ENCODE results near the gene CCDC92. TPM values are rescaled to one million over a fixed set of nuclear protein-coding genes. Genes with fewer than 3 reads are reported as not detected.

CCDC92 gene
- total and polyA plus RNA-seq, 2 donors (not counting 3 experiments of a cell fraction or from before 2014, with no cell fraction given) = 41.2 to 41.6 TPM

DNA sequence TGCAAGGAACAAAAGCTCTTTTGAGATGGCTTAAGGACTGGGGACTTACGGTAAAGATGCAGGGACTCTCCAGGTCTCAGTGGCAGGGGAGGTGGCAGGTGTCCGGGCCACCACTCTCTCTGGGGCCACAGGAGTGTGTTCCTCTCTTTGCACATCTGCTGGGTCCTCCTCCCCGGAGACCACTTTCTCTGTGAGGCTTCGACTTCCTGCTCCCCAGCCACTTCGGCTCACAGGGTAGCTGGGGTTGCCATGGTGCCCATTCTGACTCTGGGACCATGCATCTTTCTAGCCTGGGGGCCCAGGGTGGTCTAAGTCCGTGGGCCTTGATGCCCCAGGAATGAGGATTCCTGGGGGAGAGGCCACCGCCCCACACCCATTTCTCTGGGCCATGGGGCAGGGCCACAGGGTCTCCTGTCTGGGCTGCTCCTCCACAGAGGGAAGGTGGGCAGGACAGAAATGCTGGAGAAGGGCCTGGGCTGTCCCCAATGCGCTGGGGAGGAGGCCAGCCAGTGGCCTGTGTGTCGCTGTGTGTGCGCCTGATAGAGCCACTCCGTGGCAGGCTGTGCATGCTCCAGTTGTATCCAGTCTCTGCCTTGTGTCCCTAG lies 38.5 kb downstream of the CCDC92 start:
- no peak overlapping the region for H3K4me3 ChIP-seq (replicated peaks in 1 of 3; ENCODE audit: insufficient read depth in 1 of 3, low read depth in 1 of 3, low read length in 3 of 3)
- no peaks in the 10 kb centered on the region for H3K4me1 ChIP-seq (ENCODE audit: control insufficient read depth, extremely low read depth, insufficient read depth, low read length)
- peaks cover 0 to 2% of the 10 kb centered on the region in 2 experiments for H3K36me3 ChIP-seq (ENCODE audit: control insufficient read depth in 2 of 2, extremely low read depth in 1 of 2, insufficient read depth in 2 of 2, low read length in 2 of 2)
- FAIRE-seq (no peak), DNase-seq (ENCODE audit: low read depth, low spot score) (no peak)
- H3K9ac ChIP-seq (replicated peaks; ENCODE audit: extremely low read depth, insufficient read depth, low read length) = no peak overlapping the region
- no TSS peak for BruUV-seq (replicated peaks)
- ChIA-PET CTCF (interaction anchor here (1.0 to 1.5 kb wide), 3 partner anchors 13 to 28 kb away, joined by 3 read pairs; no protein-coding TSS in a partner anchor), POLR2A (no interaction called here)
- no peak overlapping the region for H3K27ac ChIP-seq (ENCODE audit: insufficient read depth, low read depth, low read length)
- no peaks in the 10 kb centered on the region for H3K27me3 ChIP-seq (ENCODE audit: control insufficient read depth in 2 of 2, insufficient read depth in 2 of 2, low read length in 2 of 2)
- no peaks in the 10 kb centered on the region for H3K9me3 ChIP-seq (replicated peaks; ENCODE audit: control insufficient read depth, insufficient read depth, low read length)
- TF ChIP-seq, protein P1, sequence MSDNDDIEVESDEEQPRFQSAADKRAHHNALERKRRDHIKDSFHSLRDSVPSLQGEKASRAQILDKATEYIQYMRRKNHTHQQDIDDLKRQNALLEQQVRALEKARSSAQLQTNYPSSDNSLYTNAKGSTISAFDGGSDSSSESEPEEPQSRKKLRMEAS (IDR thresholded peaks at IDR 0.05; ENCODE audit: insufficient read depth, insufficient read length) = no peak
- TF ChIP-seq EZH2 (IDR thresholded peaks at IDR 0.05; ENCODE audit: borderline replicate concordance, low read depth, low read length, severe bottlenecking) (no peak), GATA2 (IDR thresholded peaks at IDR 0.05; ENCODE audit: insufficient read depth, insufficient read length, low read depth, low read length) (no peak), JUN (IDR thresholded peaks at IDR 0.05; ENCODE audit: borderline replicate concordance, insufficient read depth, insufficient read length, low read depth) (no peak), MYC (IDR thresholded peaks at IDR 0.05; ENCODE audit: low read depth, low read length) (no peak), POLR2AphosphoS5 (IDR thresholded peaks at IDR 0.05; ENCODE audit: insufficient read depth, low read depth, low read length) (no peak), POLR2A (IDR thresholded peaks at IDR 0.05; ENCODE audit: low read depth, low read length) (no peak), FOS (IDR thresholded peaks at IDR 0.05; ENCODE audit: borderline replicate concordance, insufficient read depth, low read length) (no peak)
- TF ChIP-seq, protein P2, sequence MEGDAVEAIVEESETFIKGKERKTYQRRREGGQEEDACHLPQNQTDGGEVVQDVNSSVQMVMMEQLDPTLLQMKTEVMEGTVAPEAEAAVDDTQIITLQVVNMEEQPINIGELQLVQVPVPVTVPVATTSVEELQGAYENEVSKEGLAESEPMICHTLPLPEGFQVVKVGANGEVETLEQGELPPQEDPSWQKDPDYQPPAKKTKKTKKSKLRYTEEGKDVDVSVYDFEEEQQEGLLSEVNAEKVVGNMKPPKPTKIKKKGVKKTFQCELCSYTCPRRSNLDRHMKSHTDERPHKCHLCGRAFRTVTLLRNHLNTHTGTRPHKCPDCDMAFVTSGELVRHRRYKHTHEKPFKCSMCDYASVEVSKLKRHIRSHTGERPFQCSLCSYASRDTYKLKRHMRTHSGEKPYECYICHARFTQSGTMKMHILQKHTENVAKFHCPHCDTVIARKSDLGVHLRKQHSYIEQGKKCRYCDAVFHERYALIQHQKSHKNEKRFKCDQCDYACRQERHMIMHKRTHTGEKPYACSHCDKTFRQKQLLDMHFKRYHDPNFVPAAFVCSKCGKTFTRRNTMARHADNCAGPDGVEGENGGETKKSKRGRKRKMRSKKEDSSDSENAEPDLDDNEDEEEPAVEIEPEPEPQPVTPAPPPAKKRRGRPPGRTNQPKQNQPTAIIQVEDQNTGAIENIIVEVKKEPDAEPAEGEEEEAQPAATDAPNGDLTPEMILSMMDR (IDR thresholded peaks at IDR 0.05; ENCODE audit: extremely low read depth in 1 of 2, insufficient read depth in 1 of 2, low read depth in 1 of 2, low read length in 2 of 2) = no peak
- intact Hi-C loops (cut with micrococcal nuclease) = no loop called here
- H3K79me2 ChIP-seq (ENCODE audit: control insufficient read depth, insufficient read depth, low read length) = no peaks in the 10 kb centered on the region
- H2AFZ ChIP-seq (ENCODE audit: low read depth, low read length) = no peak overlapping the region
- no peaks in the 10 kb centered on the region for H4K20me1 ChIP-seq (replicated peaks; ENCODE audit: control insufficient read depth, extremely low read depth, insufficient read depth, low read length)
- H3K9me1 ChIP-seq (replicated peaks; ENCODE audit: control insufficient read depth, extremely low read depth, insufficient read depth, low read length) = no peaks in the 10 kb centered on the region
- no peak overlapping the region for H3K4me2 ChIP-seq (ENCODE audit: insufficient read depth, low read length)
- dilution Hi-C loops (cut with MboI; ENCODE audit: extremely low pct_ligation_motif_present, low sequenced_read_pairs) = no loop called here
